MCF 10A (cell line): Measurements from ENCODE around the gene LRRFIP1. TPM values are rescaled to one million over a fixed set of nuclear protein-coding genes. Genes with fewer than 3 reads are reported as not detected.

Experiments
- BruUV-seq: library from RNA; stranded (reverse); fragments of 400-500 nt; replicated peaks from 2 replicates; lab custom pipeline; 2021; lab: Mats Ljungman, UMichigan
- CTCF ChIA-PET: fragments of 300-600 bp; sonication (Branson Sonifier 250); formaldehyde crosslinking; extraction: SDS; loops from one replicate; lab custom pipeline; 2021; ENCODE audit warnings: antibody characterized with exemption, inconsistent platforms; lab: Yijun Ruan, JAX
- POLR2A ChIA-PET: fragments of 300-600, 350-650 bp; sonication (Branson Sonifier 250); formaldehyde crosslinking; extraction: SDS; loops from one replicate; lab custom pipeline; 2020; ENCODE audit warnings: antibody characterized with exemption, inconsistent platforms; lab: Yijun Ruan, JAX
- DNase-seq: peaks from one replicate; pipeline ENCODE4 v3.0.0-alpha.2; 2018; ENCODE audit not compliant: unreplicated experiment
- H3K27ac Mint-ChIP-seq: one replicate; pipeline ENCODE4 v1.8.0; 2022; ENCODE audit warnings: mild to moderate bottlenecking, low read depth, mixed read lengths; ENCODE audit not compliant: unreplicated experiment
- H3K27me3 Mint-ChIP-seq: one replicate; pipeline ENCODE4 v1.8.0; 2022; ENCODE audit warnings: mixed read lengths; ENCODE audit not compliant: insufficient read depth, unreplicated experiment
- H3K36me3 Mint-ChIP-seq: one replicate; pipeline ENCODE4 v1.8.0; 2022; ENCODE audit warnings: mild to moderate bottlenecking, moderate library complexity, mixed read lengths; ENCODE audit not compliant: insufficient read depth, unreplicated experiment
- H3K4me1 Mint-ChIP-seq: one replicate; pipeline ENCODE4 v1.8.0; 2022; ENCODE audit warnings: mixed read lengths; ENCODE audit not compliant: insufficient read depth, unreplicated experiment
- H3K4me3 Mint-ChIP-seq: one replicate; pipeline ENCODE4 v1.8.0; 2022; ENCODE audit warnings: mild to moderate bottlenecking, moderate library complexity, mixed read lengths; ENCODE audit not compliant: unreplicated experiment
- H3K9me3 Mint-ChIP-seq: one replicate; pipeline ENCODE4 v1.8.0; 2022; ENCODE audit warnings: mixed read lengths; ENCODE audit not compliant: unreplicated experiment
- CTCF ChIP-seq: fragments of 200-600 bp; IDR thresholded peaks from one replicate; pipeline ENCODE4 v1.8.0; 2022; ENCODE audit warnings: antibody characterized with exemption, mild to moderate bottlenecking; ENCODE audit not compliant: unreplicated experiment
- intact Hi-C: fragments of 100-400 bp; cut with micrococcal nuclease; formaldehyde crosslinking; loops from 2 replicates; pipeline ENCODE4 v1.14.1; 2022
- total RNA-seq: library from RNA; stranded (reverse); gene quantifications from 2 replicates; pipeline ENCODE4 v1.2.3, GENCODE V29; 2022

LRRFIP1 gene
- total RNA-seq, 1 experiment from 2014 or later: 197 TPM

DNA sequence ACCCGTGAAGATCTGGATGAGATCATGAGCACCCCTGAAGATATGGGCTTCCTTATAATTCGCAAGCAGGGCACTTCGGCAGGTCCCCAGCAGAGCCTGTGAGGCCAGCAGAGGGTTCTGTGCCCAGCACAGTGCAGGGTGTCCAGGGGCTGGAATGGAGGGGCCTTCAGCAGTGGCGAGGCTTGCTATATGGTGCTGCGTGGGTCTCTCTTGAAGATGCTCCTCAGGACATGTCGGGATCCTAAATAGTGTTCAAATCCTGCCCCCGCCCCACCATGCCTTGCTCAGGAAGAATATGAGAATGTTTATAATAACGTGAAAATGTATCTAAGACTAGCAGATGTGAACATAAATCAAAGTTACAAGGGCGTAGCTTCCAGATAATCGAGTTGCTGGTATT is 110.9 kb downstream of the LRRFIP1 start:
- BruUV-seq: no TSS peak
- Mint-ChIP-seq H3K4me1 (peaks cover 26% of the 10 kb centered on the region), H3K36me3 (peaks cover 44% of the 10 kb centered on the region), H3K9me3 (no peaks in the 10 kb centered on the region), H3K27me3 (no peaks in the 10 kb centered on the region), H3K27ac (no peak overlapping the region), H3K4me3 (no peak overlapping the region)
- intact Hi-C loops: no loop called here
- ChIA-PET POLR2A (no interaction called here), CTCF (no interaction called here)
- TF ChIP-seq CTCF: no peak
- no peak for DNase-seq

DNA sequence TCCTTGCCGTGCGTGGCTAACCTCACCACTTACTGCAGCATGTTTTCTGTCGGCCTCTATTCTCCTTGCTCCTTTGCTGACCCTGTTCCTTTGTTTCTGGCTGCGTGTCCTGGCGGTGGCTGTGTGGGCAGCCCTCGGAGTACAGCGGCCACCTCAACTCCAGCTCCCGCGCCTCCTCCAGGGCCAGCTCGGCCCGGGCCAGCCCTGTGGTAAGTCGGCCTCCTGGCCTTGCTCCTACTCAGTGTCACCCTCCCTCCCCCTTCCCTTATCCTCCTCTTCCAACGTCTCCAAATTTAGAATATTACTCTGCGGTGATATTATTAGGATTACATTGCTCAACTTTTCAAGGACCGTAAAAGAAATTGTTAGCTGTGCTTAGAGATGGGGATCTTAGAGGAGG is 111.7 kb downstream of the LRRFIP1 start:
- intact Hi-C loops: no loop called here
- peaks cover 32% of the 10 kb centered on the region for H3K4me1 Mint-ChIP-seq
- H3K27ac Mint-ChIP-seq: no peak overlapping the region
- BruUV-seq: no TSS peak
- H3K36me3 Mint-ChIP-seq: peaks cover 44% of the 10 kb centered on the region
- ChIA-PET CTCF (interaction anchor here (0.6 to 11.1 kb wide), 3 partner anchors 67 to 518 kb away, joined by 3 to 206 read pairs (median 3); no protein-coding TSS in a partner anchor), POLR2A (interaction anchor here (0.6 to 1.0 kb wide), 3 partner anchors 43 to 64 kb away, joined by 3 read pairs; no protein-coding TSS in a partner anchor)
- no peak for TF ChIP-seq CTCF
- no peaks in the 10 kb centered on the region for H3K27me3 Mint-ChIP-seq
- H3K9me3 Mint-ChIP-seq: no peaks in the 10 kb centered on the region
- DNase-seq: no peak
- H3K4me3 Mint-ChIP-seq: no peak overlapping the region

- intact Hi-C loops: no loop called here
- Mint-ChIP-seq H3K4me1 (peaks cover 30% of the 10 kb centered on the region), H3K27me3 (no peaks in the 10 kb centered on the region), H3K36me3 (peaks cover 48% of the 10 kb centered on the region), H3K27ac (peak overlapping the region; percentile 19), H3K4me3 (no peak overlapping the region), H3K9me3 (no peaks in the 10 kb centered on the region)
- no peak for TF ChIP-seq CTCF
- CTCF ChIA-PET: interaction anchor here (4.0 to 11.1 kb wide), 3 partner anchors 11 to 70 kb away, joined by 34 to 206 read pairs (median 63); no protein-coding TSS in a partner anchor
- BruUV-seq: no TSS peak
- no peak for DNase-seq
- POLR2A ChIA-PET: interaction anchor here (1.1 to 1.2 kb wide), 2 partner anchors 16 to 69 kb away, joined by 3 to 4 read pairs; no protein-coding TSS in a partner anchor
Observed at GRCh38 chr2:237742191-237742590, 114.8 kb downstream of the LRRFIP1 start.

DNA sequence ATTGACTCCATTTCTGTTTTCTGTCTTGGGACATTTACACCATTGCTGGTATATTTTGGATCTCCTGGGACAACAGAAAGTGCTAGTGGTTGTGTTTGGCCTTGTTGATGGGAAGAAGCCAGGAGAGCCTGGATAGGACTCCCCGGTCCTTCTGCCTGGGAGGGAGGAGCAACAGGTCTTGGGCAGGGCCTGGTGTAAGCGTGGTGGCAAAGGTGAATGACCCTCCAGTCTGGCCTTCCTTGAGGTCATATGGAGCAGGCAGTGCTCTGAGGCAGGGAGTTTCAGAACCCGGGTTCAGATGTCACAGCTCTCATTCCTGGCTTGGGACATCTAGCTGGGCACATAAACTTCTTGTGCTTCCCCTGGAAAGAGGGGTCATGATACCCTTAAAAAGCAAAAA is 115.2 kb downstream of the LRRFIP1 start:
- no TSS peak for BruUV-seq
- H3K9me3 Mint-ChIP-seq: no peaks in the 10 kb centered on the region
- H3K27me3 Mint-ChIP-seq: no peaks in the 10 kb centered on the region
- intact Hi-C loops: no loop called here
- peaks cover 26% of the 10 kb centered on the region for H3K4me1 Mint-ChIP-seq
- DNase-seq: no peak
- H3K4me3 Mint-ChIP-seq: no peak overlapping the region
- ChIA-PET POLR2A (interaction anchor here (1.0 to 1.2 kb wide), 4 partner anchors 16 to 70 kb away, joined by 3 to 4 read pairs (median 3); no protein-coding TSS in a partner anchor), CTCF (interaction anchor here (0.8 to 11.1 kb wide), 5 partner anchors 11 to 170 kb away, joined by 3 to 206 read pairs (median 34); no protein-coding TSS in a partner anchor)
- TF ChIP-seq CTCF: no peak
- H3K27ac Mint-ChIP-seq: peak overlapping the region; percentile 19
- peaks cover 51% of the 10 kb centered on the region for H3K36me3 Mint-ChIP-seq
